HG02571 (cell line): ENCODE data around the gene SLC44A4.
"Not testable (repeated sequence)": the region's sequence is repeated elsewhere in the genome, so short reads cannot be mapped to it uniquely, and the experiment has no call there.

Experiments
- ATAC-seq: cut with Tn5 transposase; IDR thresholded peaks from one replicate; pipeline ENCODE4 v1.9.1; 2021; ENCODE audit warnings: mild to moderate bottlenecking, moderate library complexity; ENCODE audit not compliant: unreplicated experiment

SLC44A4 gene

GRCh38 chr6:31880616-31881015 is 1.8 kb upstream of the SLC44A4 start:
- no peak for ATAC-seq

GRCh38 chr6:31879901-31880300 is 1.1 kb upstream of the SLC44A4 start:
- no peak for ATAC-seq

GRCh38 chr6:31879143-31879542 is 346 bp upstream of the SLC44A4 start:
- ATAC-seq, result no peak

GRCh38 chr6:31878222-31878621 is 575 bp downstream of the SLC44A4 start:
- no peak for ATAC-seq

GRCh38 chr6:31877651-31878161 is 1.1 kb downstream of the SLC44A4 start:
- ATAC-seq, result no peak

GRCh38 chr6:31877125-31877650 is 1.6 kb downstream of the SLC44A4 start:
- ATAC-seq, result no peak

- no peak for ATAC-seq
Observed at GRCh38 chr6:31876357-31876756, 2.4 kb downstream of the SLC44A4 start.

- no peak for ATAC-seq
Observed at GRCh38 chr6:31875877-31876276, 2.9 kb downstream of the SLC44A4 start.

- ATAC-seq, result no peak
Observed at GRCh38 chr6:31874836-31875572, 3.8 kb downstream of the SLC44A4 start.

- no peak for ATAC-seq
Observed at GRCh38 chr6:31874084-31874670, 4.6 kb downstream of the SLC44A4 start.

- ATAC-seq, result no peak
Observed at GRCh38 chr6:31871046-31871659, 7.6 kb downstream of the SLC44A4 start.

- no peak for ATAC-seq
Observed at GRCh38 chr6:31870385-31870921, 8.3 kb downstream of the SLC44A4 start.

GRCh38 chr6:31869343-31869742 is 9.5 kb downstream of the SLC44A4 start:
- no peak for ATAC-seq

GRCh38 chr6:31868658-31868971 is 10.2 kb downstream of the SLC44A4 start:
- ATAC-seq, result not testable (repeated sequence)

GRCh38 chr6:31865205-31866118 is 13.3 kb downstream of the SLC44A4 start:
- ATAC-seq, result no peak

GRCh38 chr6:31864818-31865204 is 14.0 kb downstream of the SLC44A4 start:
- ATAC-seq, result no peak

GRCh38 chr6:31864123-31864562 is 14.7 kb downstream of the SLC44A4 start:
- not testable (repeated sequence) for ATAC-seq

GRCh38 chr6:31862344-31863235 is 16.2 kb downstream of the SLC44A4 start, which contains the start of gene NEU1:
Gene NEU1 (minus strand): TSS chr6:31862821. CDS start chr6:31862776, 45 bp downstream.
- ATAC-seq, result peak; percentile 92

- no peak for ATAC-seq
Observed at GRCh38 chr6:31861919-31862343, 16.9 kb downstream of the SLC44A4 start.
